GM12878 (cell line): Measurements from ENCODE around the gene BTBD9. TPM values are rescaled to one million over a fixed set of nuclear protein-coding genes. Genes with fewer than 3 reads are reported as not detected.

Source experiments
- ATAC-seq: fragments of 200-7000 bp; cut with Tn5 transposase; 3 replicates; pipeline ENCODE4 v1.9.1; 2020; ENCODE audit warnings: mild to moderate bottlenecking, moderate library complexity
- BruUV-seq: library from RNA; stranded (reverse); fragments of 400-500 nt; replicated peaks from 2 replicates; lab custom pipeline; 2021; lab: Mats Ljungman, UMichigan
- CTCF ChIA-PET: fragments of 300-600 bp; sonication (Branson Sonifier 250); formaldehyde crosslinking; extraction: SDS; loops from one replicate; lab custom pipeline; 2021; ENCODE audit warnings: inconsistent platforms; lab: Yijun Ruan, JAX
- POLR2A ChIA-PET: fragments of 350-600 bp; formaldehyde crosslinking; extraction: SDS; loops from one replicate; lab custom pipeline; 2021; ENCODE audit warnings: inconsistent platforms; lab: Charles Lee
- RAD21 ChIA-PET: fragments of 300-600 bp; sonication (Branson Sonifier 250); formaldehyde crosslinking; loops from one replicate; lab custom pipeline; 2023; ENCODE audit warnings: antibody characterized with exemption; ENCODE audit not compliant: unreplicated experiment; lab: Charles Lee
- SMC1A ChIA-PET: fragments of 300-600 bp; sonication (Branson Sonifier 250); formaldehyde crosslinking; loops from one replicate; lab custom pipeline; 2023; ENCODE audit not compliant: unreplicated experiment, uncharacterized antibody; lab: Charles Lee
- DNase-seq: peaks from one replicate; pipeline ENCODE4 v3.0.0-alpha.2; 2011; ENCODE audit warnings: low read depth, low spot score
- FAIRE-seq: peaks from 3 replicates; lab custom pipeline; 2011; peaks lifted over from hg19 to GRCh38; lab: Jason Lieb, UNC
- H2AFZ ChIP-seq: 2 replicates; pipeline ENCODE4 v1.6.0; 2011; ENCODE audit warnings: low read depth, low read length, control low read depth; ENCODE audit not compliant: control insufficient read depth
- H3K27ac ChIP-seq: 2 replicates; pipeline ENCODE4 v1.5.1; 2011; ENCODE audit warnings: control low read depth; ENCODE audit not compliant: control insufficient read depth, insufficient read depth
- H3K27me3 ChIP-seq, 2 experiments: replicated peaks in 1 of 2; 2 replicates each; pipeline versions ENCODE4 v1.6.0 to v1.6.1; 2011; ENCODE audit warnings: low read length in 1 of 2; ENCODE audit not compliant: control insufficient read depth in 2 of 2, insufficient read depth in 2 of 2
- H3K36me3 ChIP-seq, 2 experiments: 2 replicates each; pipeline ENCODE4 v1.5.1; 2011; ENCODE audit warnings: low read length in 1 of 2; ENCODE audit not compliant: control insufficient read depth in 2 of 2, insufficient read depth in 2 of 2
- H3K4me1 ChIP-seq: 2 replicates; pipeline ENCODE4 v1.6.1; 2011; ENCODE audit warnings: mild to moderate bottlenecking, low read length, moderate library complexity, mixed read lengths; ENCODE audit not compliant: control insufficient read depth, insufficient read depth
- H3K4me2 ChIP-seq: 2 replicates; pipeline ENCODE4 v1.6.0; 2011; ENCODE audit warnings: control low read depth; ENCODE audit not compliant: control insufficient read depth, insufficient read depth
- H3K4me3 ChIP-seq: fragments of 200-600 bp; sonication (generic); 2 replicates; pipeline ENCODE4 v1.5.1; 2016
- H3K79me2 ChIP-seq: 2 replicates; pipeline ENCODE4 v1.6.0; 2011; ENCODE audit warnings: low read length; ENCODE audit not compliant: control insufficient read depth, insufficient read depth
- H3K9ac ChIP-seq: 2 replicates; pipeline ENCODE4 v1.8.0; 2011; ENCODE audit warnings: low read length, control low read depth, mixed read lengths; ENCODE audit not compliant: control insufficient read depth, insufficient read depth
- H3K9me3 ChIP-seq: replicated peaks from 3 replicates; pipeline ENCODE4 v1.5.1; 2011; ENCODE audit warnings: mild to moderate bottlenecking, low read length; ENCODE audit not compliant: control insufficient read depth, insufficient read depth
- H4K20me1 ChIP-seq: 2 replicates; pipeline ENCODE4 v1.6.0; 2011; ENCODE audit not compliant: control insufficient read depth, insufficient read depth
- BHLHE40 ChIP-seq, 2 experiments: fragments of 450-650 bp in 1 of 2; IDR thresholded peaks; 2 replicates each; pipeline ENCODE4 v1.6.1; 2011 to 2017; ENCODE audit warnings: low read depth in 2 of 2, borderline replicate concordance in 1 of 2, improper control_type of control experiment in 1 of 2, low read length in 1 of 2, mild to moderate bottlenecking in 1 of 2
- ELK1 ChIP-seq: IDR thresholded peaks from 2 replicates; pipeline ENCODE4 v1.6.1; 2012; ENCODE audit warnings: low read depth, low read length, improper control_type of control experiment
- EP300 ChIP-seq, 2 experiments: fragments of 150-350 bp in 1 of 2; IDR thresholded peaks; 2 replicates each; pipeline ENCODE4 v1.6.1; 2011 to 2012; ENCODE audit warnings: low read depth in 2 of 2, low read length in 2 of 2, borderline replicate concordance in 1 of 2, improper control_type of control experiment in 1 of 2, inconsistent platforms in 1 of 2; ENCODE audit not compliant: control insufficient read depth in 1 of 2
- IKZF2 ChIP-seq, 2 experiments: fragments of 450-650 bp; IDR thresholded peaks; 2 replicates each; pipeline ENCODE4 v1.6.1; 2017; ENCODE audit warnings: mild to moderate bottlenecking in 2 of 2, moderate library complexity in 2 of 2
- IRF4 ChIP-seq: IDR thresholded peaks from 2 replicates; pipeline ENCODE4 v1.6.1; 2011; ENCODE audit warnings: low read depth, low read length
- KLF5 ChIP-seq: fragments of 450-650 bp; IDR thresholded peaks from 2 replicates; pipeline ENCODE4 v1.6.1; 2014; ENCODE audit warnings: mild to moderate bottlenecking; ENCODE audit not compliant: partially characterized antibody
- LARP7 ChIP-seq: fragments of 450-650 bp; IDR thresholded peaks from 2 replicates; pipeline ENCODE4 v1.6.1; 2017; ENCODE audit warnings: mild to moderate bottlenecking
- MEF2B ChIP-seq: fragments of 450-650 bp; IDR thresholded peaks from 2 replicates; pipeline ENCODE4 v1.6.1; 2018; ENCODE audit warnings: mild to moderate bottlenecking, moderate library complexity; ENCODE audit not compliant: partially characterized antibody, poor library complexity, severe bottlenecking
- MTA3 ChIP-seq: IDR thresholded peaks from 2 replicates; pipeline ENCODE4 v1.6.1; 2012; ENCODE audit warnings: low read length, inconsistent platforms, borderline replicate concordance
- MXI1 ChIP-seq: fragments of 150-350 bp; IDR thresholded peaks from 2 replicates; pipeline ENCODE4 v1.6.1; 2011; ENCODE audit warnings: low read depth, mild to moderate bottlenecking, inconsistent platforms, low read length, improper control_type of control experiment
- NFIC ChIP-seq: IDR thresholded peaks from 2 replicates; pipeline ENCODE4 v1.6.1; 2012; ENCODE audit warnings: low read depth, mild to moderate bottlenecking, inconsistent platforms, low read length, moderate library complexity
- NFYB ChIP-seq: IDR thresholded peaks from 2 replicates; pipeline ENCODE4 v1.6.1; 2011; ENCODE audit warnings: low read depth, mild to moderate bottlenecking, low read length, improper control_type of control experiment, moderate library complexity; ENCODE audit not compliant: insufficient read depth
- PAX8 ChIP-seq: fragments of 450-650 bp; IDR thresholded peaks from 2 replicates; pipeline ENCODE4 v1.6.1; 2017; ENCODE audit warnings: mild to moderate bottlenecking, moderate library complexity
- POLR2AphosphoS2 ChIP-seq: IDR thresholded peaks from 2 replicates; pipeline ENCODE4 v1.6.1; 2011; ENCODE audit warnings: low read depth, mild to moderate bottlenecking, low read length, improper control_type of control experiment, moderate library complexity
- SMAD5 ChIP-seq: IDR thresholded peaks from 2 replicates; pipeline ENCODE4 v1.6.1; 2016; ENCODE audit warnings: antibody characterized with exemption, low read depth
- SREBF2 ChIP-seq: IDR thresholded peaks from 2 replicates; pipeline ENCODE4 v1.6.1; 2012; ENCODE audit warnings: mild to moderate bottlenecking, low read length
- TAF1 ChIP-seq: IDR thresholded peaks from 2 replicates; pipeline ENCODE4 v1.6.1; 2011; ENCODE audit warnings: mild to moderate bottlenecking, low read depth, low read length, borderline replicate concordance
- YBX1 ChIP-seq: fragments of 450-650 bp; IDR thresholded peaks from 2 replicates; pipeline ENCODE4 v1.6.1; 2016; ENCODE audit warnings: antibody characterized with exemption
- WGBS: methylation state at CpG from one replicate; pipeline ENCODE4 v1.1.6; 2016; ENCODE audit warnings: low lambda C conversion rate; ENCODE audit not compliant: insufficient replicate concordance, insufficient coverage; ENCODE audit errors: missing lambda C conversion rate; 5-methylcytosine and 5-hydroxymethylcytosine counted together
- in situ Hi-C: fragments of 300-500 bp; cut with MboI; formaldehyde crosslinking; loops from 9 replicates; pipeline ENCODE4 v1.14.3; 2018; ENCODE audit warnings: mixed read lengths
- intact Hi-C: fragments of 100-400 bp; cut with micrococcal nuclease; formaldehyde crosslinking; loops from one replicate; pipeline ENCODE4 v1.14.2; 2022; ENCODE audit not compliant: unreplicated experiment
- polyA plus RNA-seq, 11 experiments: library from polyadenylated mRNA; depleted of rRNA in 4 of 11; unstranded in 6 of 11; stranded (reverse) in 5 of 11; fragments of >200 nt; fragmentation: Nextera tagmentation in 4 of 11; fragmentation: Illumina TruSeq in 1 of 11; extraction: Ambion mirVana in 4 of 11; extraction: Trizol in 1 of 11; gene quantifications; 1 replicate in 1 of 11; 2 replicates in 10 of 11; pipeline versions ENCODE4 v1.2.1 to v1.2.3, GENCODE V29; 2011 to 2016; ENCODE audit warnings: inconsistent platforms in 2 of 11, missing spikeins in 2 of 11, low read depth in 1 of 11
- total RNA-seq, 4 experiments: library from RNA; depleted of rRNA in 3 of 4; stranded (reverse); fragments of >200 nt in 3 of 4; fragmentation: Illumina TruSeq in 1 of 4; extraction: Trizol in 1 of 4; gene quantifications; 2 replicates each; pipeline versions ENCODE4 v1.2.1 to v1.2.3, GENCODE V29; 2013 to 2021

The BTBD9 gene
- total and polyA plus RNA-seq, 10 of the 15 experiments (the other 5 are each of a cell fraction or from before 2014, with no cell fraction given), result 0.22 to 8.6 (median 4.6) TPM

GRCh38 chr6:38272222-38272621, 367.5 kb downstream of the BTBD9 start:
- Histone ChIP-seq H2AFZ (no peak overlapping the region), H3K79me2 (no peaks in the 10 kb centered on the region), H3K4me2 (no peak overlapping the region), H4K20me1 (no peaks in the 10 kb centered on the region), H3K27me3 (no peaks in the 10 kb centered on the region), H3K36me3 (no peaks in the 10 kb centered on the region), H3K9ac (no peak overlapping the region), H3K4me1 (no peaks in the 10 kb centered on the region), H3K4me3 (no peak overlapping the region), H3K9me3 (no peaks in the 10 kb centered on the region), H3K27ac (no peak overlapping the region)
- RAD21 ChIA-PET, result no interaction called here
- no peak for TF ChIP-seq EP300 (IDR thresholded peaks at IDR 0.05; ENCODE audit: borderline replicate concordance in 1 of 2, control insufficient read depth in 1 of 2, low read depth in 2 of 2, low read length in 2 of 2)
- no peak for TF ChIP-seq NFYB
- no peak for TF ChIP-seq MTA3
- TF ChIP-seq SREBF2, result no peak
- no peak for TF ChIP-seq IRF4
- TF ChIP-seq MXI1, result no peak
- no peak for TF ChIP-seq TAF1
- TF ChIP-seq KLF5, result no peak
- no peak for TF ChIP-seq BHLHE40 (IDR thresholded peaks at IDR 0.05; ENCODE audit: borderline replicate concordance in 1 of 2, low read depth in 2 of 2, low read length in 1 of 2)
- no peak for TF ChIP-seq NFIC
- no peak for TF ChIP-seq ELK1
- no peak for TF ChIP-seq IKZF2 (IDR thresholded peaks at IDR 0.05)
- no peak for TF ChIP-seq YBX1
- no peak for TF ChIP-seq PAX8
- no peak for TF ChIP-seq LARP7
- no peak for TF ChIP-seq POLR2AphosphoS2
- TF ChIP-seq MEF2B, result no peak
- no peak for TF ChIP-seq SMAD5
- 81% methylated on average over 1 of the region's 1 CpG for WGBS
- POLR2A ChIA-PET, result no interaction called here
- CTCF ChIA-PET, result no interaction called here
- ATAC-seq (no peak), FAIRE-seq (no peak), DNase-seq (no peak)
- BruUV-seq, result no TSS peak
- intact Hi-C loops, result no loop called here
- SMC1A ChIA-PET, result interaction anchor here (0.7 to 1.3 kb wide), 3 partner anchors 10 to 43 kb away, joined by 3 read pairs; no protein-coding TSS in a partner anchor
- in situ Hi-C loops, result no loop called here
